Measurements from ENCODE around the gene LRP10.
"Not testable (repeated sequence)": the region's sequence is repeated elsewhere in the genome, so short reads cannot be mapped to it uniquely, and the experiment has no call there.

LRP10 gene

GRCh38 chr14:22897357-22897756, 25.8 kb downstream of the LRP10 start:
- 0 out of 2 replicates have a peak, but pooled peaks cover 3% of the 10 kb centered on the region for H3K27me3 ChIP-seq
- H3K4me1 ChIP-seq, result no peaks in the 10 kb centered on the region
- H3K9ac ChIP-seq, result no peak overlapping the region
- no peak overlapping the region for H3K4me3 ChIP-seq
- no peak overlapping the region for H3K4me2 ChIP-seq
- H4K20me1 ChIP-seq, result 0 out of 2 replicates have a peak, but pooled peaks cover 16% of the 10 kb centered on the region
- no peak overlapping the region for H3K27ac ChIP-seq
- TF ChIP-seq Cebpa-rat (IDR thresholded peaks at IDR 0.05), result no peak
- no peaks in the 10 kb centered on the region for H3K9me3 ChIP-seq
- peaks cover 58% of the 10 kb centered on the region for H3K36me3 ChIP-seq

DNA sequence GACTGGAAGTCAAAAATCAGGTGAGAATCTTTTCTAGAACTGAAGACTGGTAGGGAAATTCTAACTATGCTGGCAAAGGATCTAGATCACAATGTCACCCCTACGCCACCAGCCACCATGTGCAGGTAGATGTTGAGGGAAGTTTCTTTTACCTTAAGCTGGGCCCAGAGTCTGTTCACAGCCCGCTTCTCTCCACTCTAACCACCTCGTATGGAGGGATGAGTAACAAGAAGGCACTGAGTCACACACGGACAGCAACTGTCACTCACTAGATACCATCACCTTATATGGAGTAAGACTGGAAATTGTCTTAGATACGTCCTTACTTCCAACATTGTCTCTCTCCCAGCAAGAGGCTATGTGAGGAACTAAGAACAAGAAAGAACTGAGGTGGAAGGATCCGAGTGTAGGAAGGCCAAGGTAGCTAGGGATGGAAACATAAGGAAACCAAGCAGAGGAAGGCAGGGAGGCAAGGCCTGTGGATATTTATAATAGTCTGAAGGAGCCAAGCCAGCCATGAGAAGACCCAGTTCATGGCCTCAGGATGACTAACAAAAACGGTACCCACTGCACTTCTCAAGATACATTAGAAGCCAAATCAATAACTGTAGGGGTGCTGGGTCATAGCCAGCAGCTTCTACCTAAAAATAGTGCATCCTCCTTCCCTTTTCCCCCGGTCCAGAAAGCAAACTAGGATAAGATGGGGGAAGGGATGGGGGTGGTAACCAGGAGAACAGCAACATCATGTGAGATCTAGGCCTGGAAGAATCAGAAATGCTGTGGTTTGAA, 27.0 kb downstream of the LRP10 start:
- Histone ChIP-seq H3K9ac (no peak overlapping the region), H3K27me3 (0 out of 2 replicates have a peak, but pooled peaks cover 3% of the 10 kb centered on the region), H3K27ac (no peak overlapping the region), H3K9me3 (no peaks in the 10 kb centered on the region), H4K20me1 (0 out of 2 replicates have a peak, but pooled peaks cover 16% of the 10 kb centered on the region), H3K4me1 (no peaks in the 10 kb centered on the region), H3K36me3 (peaks cover 69% of the 10 kb centered on the region), H3K4me2 (no peak overlapping the region), H3K4me3 (no peak overlapping the region)
- no peak for TF ChIP-seq Cebpa-rat (IDR thresholded peaks at IDR 0.05)

DNA sequence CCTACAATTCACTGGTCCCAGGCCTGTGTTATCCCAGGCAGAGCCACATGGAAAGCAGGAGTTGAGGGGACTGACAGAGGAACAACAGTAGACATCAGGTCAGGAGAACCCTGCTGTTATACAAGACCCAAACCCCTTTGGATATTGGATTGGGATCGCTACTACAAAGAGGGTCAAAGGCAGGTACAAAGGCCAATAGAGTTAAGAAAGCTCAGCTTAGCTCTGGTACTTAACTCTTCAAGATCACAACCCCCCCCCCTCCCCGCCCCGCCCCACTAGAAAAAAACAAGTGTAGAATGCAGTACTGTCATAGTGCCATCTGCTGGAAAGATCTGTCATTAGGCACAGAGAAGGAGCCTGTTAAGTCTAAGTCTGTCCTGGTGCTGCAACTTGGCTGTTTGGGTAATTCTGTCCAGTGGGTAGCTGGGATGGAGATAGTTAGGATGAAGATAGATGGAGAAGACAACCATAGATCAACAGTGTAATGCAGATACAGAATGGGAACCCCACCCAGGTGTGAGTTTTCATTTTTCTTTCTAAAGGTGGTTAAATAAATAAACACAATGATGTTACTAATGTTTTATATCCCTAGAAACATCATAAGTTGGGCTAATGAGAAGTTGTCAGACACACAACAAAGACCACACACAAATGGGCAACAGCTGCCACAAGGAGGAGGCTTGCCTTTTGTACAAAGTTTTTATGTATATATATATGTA, 28.7 kb downstream of the LRP10 start:
- Histone ChIP-seq H3K27ac (no peak overlapping the region), H3K4me3 (no peak overlapping the region), H3K4me1 (no peaks in the 10 kb centered on the region), H3K9me3 (no peaks in the 10 kb centered on the region), H3K27me3 (0 out of 2 replicates have a peak, but pooled peaks cover 3% of the 10 kb centered on the region), H3K36me3 (peaks cover 87% of the 10 kb centered on the region), H3K4me2 (no peak overlapping the region), H4K20me1 (0 out of 2 replicates have a peak, but pooled peaks cover 16% of the 10 kb centered on the region), H3K9ac (no peak overlapping the region)
- no peak for TF ChIP-seq Cebpa-rat (IDR thresholded peaks at IDR 0.05)

GRCh38 chr14:22901799-22902198, 30.3 kb downstream of the LRP10 start:
- Histone ChIP-seq H3K36me3 (peaks cover 96% of the 10 kb centered on the region), H3K27me3 (0 out of 2 replicates have a peak, but pooled peaks cover 3% of the 10 kb centered on the region), H3K4me3 (no peak overlapping the region), H3K27ac (no peak overlapping the region), H3K4me2 (no peak overlapping the region), H3K9me3 (no peaks in the 10 kb centered on the region), H4K20me1 (0 out of 2 replicates have a peak, but pooled peaks cover 16% of the 10 kb centered on the region), H3K4me1 (no peaks in the 10 kb centered on the region), H3K9ac (no peak overlapping the region)
- no peak for TF ChIP-seq Cebpa-rat (IDR thresholded peaks at IDR 0.05)

DNA sequence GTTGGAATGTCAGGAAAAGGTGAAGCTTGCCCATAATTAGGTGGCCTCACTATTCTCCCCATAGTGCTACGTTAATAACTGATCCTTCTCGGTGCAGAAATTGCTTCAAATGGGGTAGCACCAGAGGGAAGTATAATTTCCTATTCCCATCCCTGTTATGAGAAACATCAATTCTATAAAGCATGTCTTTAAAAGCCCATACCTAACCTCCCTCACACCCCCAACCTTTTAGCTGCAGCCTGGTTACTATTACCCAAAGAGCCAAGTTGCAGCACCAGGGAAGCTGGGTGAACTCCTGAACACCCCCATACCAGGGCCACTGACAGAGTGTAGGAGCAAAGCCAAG, 32.2 kb downstream of the LRP10 start:
- Histone ChIP-seq H3K27me3 (0 out of 2 replicates have a peak, but pooled peaks cover 3% of the 10 kb centered on the region), H3K9me3 (no peaks in the 10 kb centered on the region), H3K36me3 (peaks cover 98% of the 10 kb centered on the region), H3K27ac (no peak overlapping the region), H3K4me3 (no peak overlapping the region), H4K20me1 (0 out of 2 replicates have a peak, but pooled peaks cover 18% of the 10 kb centered on the region), H3K4me1 (no peaks in the 10 kb centered on the region), H3K4me2 (no peak overlapping the region), H3K9ac (no peak overlapping the region)
- no peak for TF ChIP-seq Cebpa-rat (IDR thresholded peaks at IDR 0.05)

DNA sequence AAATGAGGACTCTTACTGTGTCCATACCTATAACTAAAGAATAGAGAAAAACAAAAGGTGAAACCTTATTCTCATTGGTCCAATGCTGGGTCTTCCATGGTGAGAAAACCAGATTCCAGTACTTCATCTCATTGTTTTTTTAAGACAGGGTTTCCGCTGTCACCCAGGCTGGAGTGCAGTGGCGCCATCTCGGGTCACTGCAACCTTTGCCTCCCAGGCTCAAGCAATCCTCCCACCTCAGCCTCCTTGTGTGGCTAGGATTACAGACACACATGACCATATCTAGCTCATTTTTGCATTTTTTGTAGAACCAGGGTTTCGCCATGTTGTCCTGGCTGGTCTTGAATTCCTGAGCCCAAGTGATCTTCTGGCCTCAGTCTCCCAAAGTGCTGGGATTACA, 34.1 kb downstream of the LRP10 start:
- peaks cover 99% of the 10 kb centered on the region for H3K36me3 ChIP-seq
- TF ChIP-seq Cebpa-rat (IDR thresholded peaks at IDR 0.05), result no peak

DNA sequence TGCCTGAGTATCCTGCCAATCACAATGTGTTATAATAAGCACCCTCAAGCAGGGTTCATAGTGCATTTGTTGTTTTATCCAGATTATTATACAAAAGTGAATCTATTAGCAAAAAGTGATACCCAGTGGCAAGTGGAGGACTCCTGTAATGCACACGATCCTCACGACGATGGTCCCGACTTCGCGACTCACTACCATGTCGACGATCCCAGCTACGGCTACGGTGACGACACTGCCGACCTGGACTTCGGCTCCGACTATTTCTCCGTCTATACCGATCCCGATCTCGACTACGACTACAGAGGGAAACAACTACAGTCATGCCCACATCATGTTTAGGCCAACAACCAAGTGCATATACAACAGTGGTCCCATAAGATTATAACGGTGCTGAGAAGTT, 34.5 kb downstream of the LRP10 start:
- H3K4me2 ChIP-seq, result no peak overlapping the region
- H4K20me1 ChIP-seq, result peaks cover 29% of the 10 kb centered on the region; the same call in 1 of the 2 replicates
- H3K4me3 ChIP-seq, result no peak overlapping the region
- H3K27ac ChIP-seq, result no peak overlapping the region
- no peaks in the 10 kb centered on the region for H3K27me3 ChIP-seq
- H3K9ac ChIP-seq, result no peak overlapping the region
- TF ChIP-seq Cebpa-rat (IDR thresholded peaks at IDR 0.05), result no peak
- H3K9me3 ChIP-seq, result no peaks in the 10 kb centered on the region
- peaks cover 99% of the 10 kb centered on the region for H3K36me3 ChIP-seq
- peaks cover 18% of the 10 kb centered on the region for H3K4me1 ChIP-seq

More for the DNA sequence above, 34.1 kb downstream of the LRP10 start:
- H3K9ac ChIP-seq, result no peak overlapping the region
- no peak overlapping the region for H3K4me3 ChIP-seq
- H3K4me2 ChIP-seq, result no peak overlapping the region
- H4K20me1 ChIP-seq, result peaks cover 30% of the 10 kb centered on the region; the same call in 1 of the 2 replicates
- H3K27me3 ChIP-seq, result no peaks in the 10 kb centered on the region
- no peaks in the 10 kb centered on the region for H3K9me3 ChIP-seq
- no peak overlapping the region for H3K27ac ChIP-seq
- H3K4me1 ChIP-seq, result peaks cover 15% of the 10 kb centered on the region

GRCh38 chr14:22907429-22907828, 35.9 kb downstream of the LRP10 start:
- Histone ChIP-seq H3K36me3 (peaks cover 98% of the 10 kb centered on the region), H3K4me3 (no peak overlapping the region), H3K4me1 (peaks cover 18% of the 10 kb centered on the region), H3K9me3 (no peaks in the 10 kb centered on the region), H3K27me3 (no peaks in the 10 kb centered on the region), H3K9ac (no peak overlapping the region), H3K27ac (no peak overlapping the region), H3K4me2 (no peak overlapping the region), H4K20me1 (peaks cover 30% of the 10 kb centered on the region)
- TF ChIP-seq Cebpa-rat (IDR thresholded peaks at IDR 0.05), result no peak

DNA sequence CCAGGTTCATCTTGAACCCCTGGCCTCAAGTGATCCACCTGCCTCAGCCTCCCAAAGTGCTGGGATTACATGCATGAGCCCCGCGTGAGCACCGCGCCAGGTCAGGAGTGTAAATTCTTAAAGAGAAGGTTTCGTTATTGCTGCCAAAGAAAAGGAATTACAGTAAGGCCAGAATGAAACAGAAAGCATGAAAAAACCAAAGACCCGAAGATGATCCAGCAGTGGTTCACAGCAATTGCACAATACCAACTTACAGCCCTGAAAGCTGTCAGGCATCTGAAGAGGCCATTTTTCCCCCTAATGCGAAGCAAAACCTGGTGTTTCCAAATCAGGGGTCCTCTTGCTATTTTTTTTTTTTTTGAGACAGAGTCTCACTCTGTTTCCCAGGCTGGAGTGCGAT, 37.1 kb downstream of the LRP10 start:
- no peak overlapping the region for H3K9ac ChIP-seq
- no peak overlapping the region for H3K4me2 ChIP-seq
- no peaks in the 10 kb centered on the region for H3K27me3 ChIP-seq
- H3K9me3 ChIP-seq, result no peaks in the 10 kb centered on the region
- H3K4me1 ChIP-seq, result peaks cover 18% of the 10 kb centered on the region
- TF ChIP-seq Cebpa-rat (IDR thresholded peaks at IDR 0.05), result 0 out of 2 replicates have a peak, but pooled peaks have one; percentile 52
- no peak overlapping the region for H3K27ac ChIP-seq
- H4K20me1 ChIP-seq, result peaks cover 35% of the 10 kb centered on the region
- H3K4me3 ChIP-seq, result no peak overlapping the region
- H3K36me3 ChIP-seq, result peaks cover 93% of the 10 kb centered on the region

DNA sequence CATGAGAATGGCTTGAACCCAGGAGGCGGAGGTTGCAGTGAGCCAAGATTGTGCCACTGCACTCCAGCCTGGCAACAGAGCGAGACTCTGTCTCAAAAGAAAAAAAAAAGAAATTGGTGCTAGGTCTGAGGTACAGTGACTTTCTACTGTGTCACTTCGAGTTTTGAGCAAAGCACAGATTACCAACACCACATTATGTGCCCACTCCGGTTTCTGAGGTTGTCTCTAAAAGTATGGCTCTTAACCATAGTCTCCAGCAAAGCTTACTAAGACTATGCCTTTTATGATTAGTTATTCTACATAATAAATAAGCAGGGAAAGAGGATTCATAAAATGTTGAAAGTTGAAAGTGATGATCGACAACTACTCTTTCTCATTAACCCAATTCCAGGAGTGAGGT, 39.4 kb downstream of the LRP10 start:
- no peak overlapping the region for H3K9ac ChIP-seq
- no peak overlapping the region for H3K4me2 ChIP-seq
- peaks cover 19% of the 10 kb centered on the region for H3K4me1 ChIP-seq
- peaks cover 76% of the 10 kb centered on the region for H3K36me3 ChIP-seq
- H3K27me3 ChIP-seq, result no peaks in the 10 kb centered on the region
- H3K27ac ChIP-seq, result no peak overlapping the region
- TF ChIP-seq Cebpa-rat (IDR thresholded peaks at IDR 0.05), result no peak
- peaks cover 35% of the 10 kb centered on the region for H4K20me1 ChIP-seq
- no peaks in the 10 kb centered on the region for H3K9me3 ChIP-seq
- H3K4me3 ChIP-seq, result no peak overlapping the region

DNA sequence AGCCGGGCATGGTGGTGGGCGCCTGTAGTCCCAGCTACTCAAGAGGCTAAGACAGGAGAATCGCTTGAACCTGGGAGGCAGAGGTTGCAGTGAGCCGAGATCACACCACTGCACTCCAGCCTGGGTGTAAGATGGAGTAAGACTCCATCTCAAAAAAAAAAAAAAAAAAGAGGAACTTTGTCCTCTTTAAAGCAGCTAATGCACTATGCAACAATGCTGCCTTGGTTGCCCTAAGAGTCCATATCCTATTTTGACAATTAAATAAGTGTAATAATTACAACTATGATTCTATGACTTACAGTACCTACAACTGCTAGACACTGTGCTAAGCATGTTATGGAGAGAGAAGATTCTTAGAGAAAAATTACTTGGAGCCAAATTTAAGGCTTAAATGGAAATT, 43.3 kb downstream of the LRP10 start:
- H3K4me3 ChIP-seq, H3K4me2 ChIP-seq, H3K9me3 ChIP-seq, H3K27ac ChIP-seq, H3K27me3 ChIP-seq, H3K9ac ChIP-seq: not testable (repeated sequence)
- H3K4me1 ChIP-seq, result peaks cover 40% of the 10 kb centered on the region
- peaks cover 41% of the 10 kb centered on the region for H3K36me3 ChIP-seq
- H4K20me1 ChIP-seq, result peaks cover 22% of the 10 kb centered on the region
